A673 (cell line): ENCODE data around the gene FUCA1. TPM values are rescaled to one million over a fixed set of nuclear protein-coding genes. Genes with fewer than 3 reads are reported as not detected.
"Not testable (repeated sequence)": the region's sequence is repeated elsewhere in the genome, so short reads cannot be mapped to it uniquely, and the experiment has no call there.

ENCODE experiments used
- BruUV-seq: library from RNA; stranded (reverse); fragments of 400-500 nt; replicated peaks from 2 replicates; lab custom pipeline; 2021; lab: Mats Ljungman, UMichigan
- CTCF ChIA-PET: fragments of 300-600 bp; sonication (Branson Sonifier 250); formaldehyde crosslinking; loops from one replicate; lab custom pipeline; 2022; ENCODE audit warnings: antibody characterized with exemption; lab: Charles Lee
- POLR2A ChIA-PET: fragments of 300-600 bp; sonication (Branson Sonifier 250); formaldehyde crosslinking; loops from one replicate; lab custom pipeline; 2022; ENCODE audit warnings: antibody characterized with exemption; ENCODE audit not compliant: low non-redundant PET; lab: Charles Lee
- DNase-seq: peaks from one replicate; pipeline ENCODE4 v3.0.0-alpha.2; 2015; ENCODE audit warnings: low spot score
- H3K27ac ChIP-seq: fragments of 200-600 bp; sonication (generic); 2 replicates; pipeline ENCODE4 v1.5.1; 2016; ENCODE audit warnings: mixed run types, low read depth, mild to moderate bottlenecking, mixed read lengths, antibody characterized with exemption, low read length; ENCODE audit not compliant: poor library complexity, severe bottlenecking
- H3K27me3 ChIP-seq: fragments of 200-600 bp; sonication (generic); replicated peaks from 2 replicates; pipeline ENCODE4 v1.6.1; 2017; ENCODE audit warnings: mixed run types, low read depth, mild to moderate bottlenecking, mixed read lengths, antibody characterized with exemption, low read length; ENCODE audit not compliant: insufficient read depth, poor library complexity
- H3K36me3 ChIP-seq: fragments of 200-600 bp; sonication (generic); 2 replicates; pipeline ENCODE4 v1.6.1; 2016; ENCODE audit warnings: mixed run types, mild to moderate bottlenecking, mixed read lengths, antibody characterized with exemption, low read length; ENCODE audit not compliant: insufficient read depth, poor library complexity, severe bottlenecking
- H3K4me1 ChIP-seq: fragments of 200-600 bp; sonication (generic); 2 replicates; pipeline ENCODE4 v1.6.1; 2017; ENCODE audit warnings: mixed run types, mild to moderate bottlenecking, mixed read lengths, antibody characterized with exemption, low read length; ENCODE audit not compliant: insufficient read depth, poor library complexity, severe bottlenecking
- H3K4me3 ChIP-seq: fragments of 200-600 bp; sonication (generic); 2 replicates; pipeline ENCODE4 v1.5.1; 2016; ENCODE audit warnings: low read depth, mixed run types, mild to moderate bottlenecking, mixed read lengths, low read length; ENCODE audit not compliant: poor library complexity, severe bottlenecking
- H3K9me3 ChIP-seq: fragments of 200-600 bp; sonication (generic); 2 replicates; pipeline ENCODE4 v1.6.1; 2016; ENCODE audit warnings: mixed run types, low read depth, mild to moderate bottlenecking, mixed read lengths, antibody characterized with exemption, low read length; ENCODE audit not compliant: poor library complexity, severe bottlenecking
- EZH2 ChIP-seq: fragments of 200-600 bp; sonication (generic); IDR thresholded peaks from 2 replicates; pipeline ENCODE4 v1.6.1; 2017; ENCODE audit warnings: borderline replicate concordance, low read depth, mild to moderate bottlenecking, mixed read lengths, antibody characterized with exemption, low read length; ENCODE audit not compliant: poor library complexity, severe bottlenecking
- intact Hi-C: fragments of 100-400 bp; cut with micrococcal nuclease; formaldehyde crosslinking; loops from one replicate; pipeline ENCODE4 v1.10.0; 2022; ENCODE audit not compliant: unreplicated experiment
- total RNA-seq: library from RNA; stranded (reverse); gene quantifications from 2 replicates; pipeline ENCODE4 v1.2.3, GENCODE V29; 2021
- TF ChIP-seq, protein P1 (sequence below): fragments of 300-800, 200-600 bp; sonication (generic); conservative IDR thresholded peaks from 2 replicates; pipeline ENCODE4 v1.5.1; 2017; ENCODE audit warnings: low read depth, mild to moderate bottlenecking, antibody characterized with exemption, low read length, moderate library complexity, mixed read lengths

The FUCA1 gene
- total RNA-seq, 1 experiment from 2014 or later = 8.9 TPM

DNA sequence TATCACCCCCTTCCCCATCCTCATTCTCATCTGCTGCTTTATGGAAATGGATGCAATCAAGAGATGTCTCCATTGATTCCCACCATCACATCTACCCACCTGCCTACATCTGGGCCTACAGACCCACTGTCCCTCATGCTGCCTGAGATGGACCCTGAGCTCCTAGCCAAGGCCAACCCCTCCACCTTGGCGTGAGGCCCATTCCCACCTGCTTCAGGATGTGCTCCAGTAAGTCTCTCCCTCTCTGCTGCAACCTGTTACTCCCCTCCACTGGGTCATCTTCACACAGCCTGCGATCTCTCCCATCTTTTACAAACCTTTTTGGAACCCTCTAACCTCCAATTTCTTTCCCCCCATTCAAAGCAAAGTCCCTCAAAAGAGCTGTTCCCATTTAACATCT lies 63.1 kb downstream of the FUCA1 start:
- Histone ChIP-seq H3K27me3 (no peaks in the 10 kb centered on the region), H3K36me3 (no peaks in the 10 kb centered on the region), H3K9me3 (no peaks in the 10 kb centered on the region), H3K4me3 (no peak overlapping the region), H3K27ac (no peak overlapping the region), H3K4me1 (peaks cover 8% of the 10 kb centered on the region)
- POLR2A ChIA-PET = no interaction called here
- CTCF ChIA-PET = no interaction called here
- no TSS peak for BruUV-seq
- TF ChIP-seq EZH2 = no peak
- TF ChIP-seq, protein P1, sequence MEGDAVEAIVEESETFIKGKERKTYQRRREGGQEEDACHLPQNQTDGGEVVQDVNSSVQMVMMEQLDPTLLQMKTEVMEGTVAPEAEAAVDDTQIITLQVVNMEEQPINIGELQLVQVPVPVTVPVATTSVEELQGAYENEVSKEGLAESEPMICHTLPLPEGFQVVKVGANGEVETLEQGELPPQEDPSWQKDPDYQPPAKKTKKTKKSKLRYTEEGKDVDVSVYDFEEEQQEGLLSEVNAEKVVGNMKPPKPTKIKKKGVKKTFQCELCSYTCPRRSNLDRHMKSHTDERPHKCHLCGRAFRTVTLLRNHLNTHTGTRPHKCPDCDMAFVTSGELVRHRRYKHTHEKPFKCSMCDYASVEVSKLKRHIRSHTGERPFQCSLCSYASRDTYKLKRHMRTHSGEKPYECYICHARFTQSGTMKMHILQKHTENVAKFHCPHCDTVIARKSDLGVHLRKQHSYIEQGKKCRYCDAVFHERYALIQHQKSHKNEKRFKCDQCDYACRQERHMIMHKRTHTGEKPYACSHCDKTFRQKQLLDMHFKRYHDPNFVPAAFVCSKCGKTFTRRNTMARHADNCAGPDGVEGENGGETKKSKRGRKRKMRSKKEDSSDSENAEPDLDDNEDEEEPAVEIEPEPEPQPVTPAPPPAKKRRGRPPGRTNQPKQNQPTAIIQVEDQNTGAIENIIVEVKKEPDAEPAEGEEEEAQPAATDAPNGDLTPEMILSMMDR = no peak
- intact Hi-C loops = loop anchor here (5.0 kb wide), 1 partner anchor 112 kb away; no protein-coding TSS in a partner anchor
- DNase-seq = no peak

DNA sequence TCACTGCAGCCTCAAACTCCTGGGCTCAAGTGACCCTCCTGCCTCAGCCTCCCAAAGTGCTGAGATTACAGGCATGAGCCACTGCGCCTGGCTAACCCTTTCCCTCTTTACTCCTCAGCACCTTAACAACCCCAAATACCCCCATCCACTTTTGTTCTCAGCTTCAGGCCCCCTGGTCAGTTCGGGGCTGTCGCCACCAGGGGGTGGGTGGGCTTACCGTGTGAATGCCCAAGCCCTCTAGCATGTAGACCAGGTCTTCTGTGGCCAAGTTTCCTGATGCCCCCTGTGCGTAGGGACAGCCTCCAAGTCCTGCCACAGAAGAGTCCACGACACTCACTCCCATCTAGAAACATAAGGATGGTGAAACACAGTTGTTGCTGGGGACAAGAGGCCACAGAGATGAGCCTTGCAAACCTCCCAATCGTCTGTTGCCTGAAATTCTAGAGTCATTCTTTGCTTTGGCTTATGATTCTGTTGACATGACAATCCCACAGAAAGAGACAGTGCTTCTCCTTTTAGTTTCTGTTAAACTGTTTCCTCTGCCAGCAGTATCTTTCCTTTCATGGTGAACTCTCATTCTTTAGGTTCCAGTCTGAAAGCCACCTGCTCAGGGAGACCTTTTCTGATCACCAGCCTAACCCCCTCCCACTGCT lies 63.8 kb downstream of the FUCA1 start:
- no peaks in the 10 kb centered on the region for H3K9me3 ChIP-seq
- H3K36me3 ChIP-seq = no peaks in the 10 kb centered on the region
- BruUV-seq = no TSS peak
- no peaks in the 10 kb centered on the region for H3K27me3 ChIP-seq
- TF ChIP-seq, protein P1 = peak; percentile 39
- TF ChIP-seq EZH2 = no peak
- intact Hi-C loops = no loop called here
- POLR2A ChIA-PET = no interaction called here
- peaks cover 14% of the 10 kb centered on the region for H3K4me1 ChIP-seq
- no peak overlapping the region for H3K4me3 ChIP-seq
- DNase-seq = no peak
- CTCF ChIA-PET = no interaction called here
- no peak overlapping the region for H3K27ac ChIP-seq

DNA sequence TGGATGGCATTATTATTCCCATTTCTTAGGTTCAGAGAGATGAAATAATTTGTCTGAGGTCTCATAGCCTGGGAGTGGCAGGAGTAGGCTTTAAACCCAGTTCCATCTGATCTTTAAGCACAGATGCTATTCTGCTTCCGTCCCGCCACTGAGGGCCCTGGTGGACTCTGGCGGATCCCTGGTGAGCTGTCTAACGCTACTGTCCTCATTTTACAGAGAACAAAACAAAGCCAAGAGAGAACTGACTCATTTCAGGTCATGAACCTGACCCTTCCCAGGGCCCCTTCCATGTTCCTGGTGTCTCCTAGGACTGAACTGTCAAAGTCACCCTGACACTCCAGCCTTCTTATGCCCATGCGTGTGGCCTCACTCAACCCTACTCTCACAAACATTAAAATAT lies 64.4 kb downstream of the FUCA1 start:
- Histone ChIP-seq H3K4me3 (no peak overlapping the region), H3K27ac (no peak overlapping the region), H3K4me1 (peaks cover 18% of the 10 kb centered on the region), H3K9me3 (no peaks in the 10 kb centered on the region), H3K36me3 (no peaks in the 10 kb centered on the region), H3K27me3 (no peaks in the 10 kb centered on the region)
- POLR2A ChIA-PET = no interaction called here
- DNase-seq = no peak
- CTCF ChIA-PET = no interaction called here
- intact Hi-C loops = no loop called here
- TF ChIP-seq EZH2 = no peak
- TF ChIP-seq, protein P1 = no peak
- no TSS peak for BruUV-seq

DNA sequence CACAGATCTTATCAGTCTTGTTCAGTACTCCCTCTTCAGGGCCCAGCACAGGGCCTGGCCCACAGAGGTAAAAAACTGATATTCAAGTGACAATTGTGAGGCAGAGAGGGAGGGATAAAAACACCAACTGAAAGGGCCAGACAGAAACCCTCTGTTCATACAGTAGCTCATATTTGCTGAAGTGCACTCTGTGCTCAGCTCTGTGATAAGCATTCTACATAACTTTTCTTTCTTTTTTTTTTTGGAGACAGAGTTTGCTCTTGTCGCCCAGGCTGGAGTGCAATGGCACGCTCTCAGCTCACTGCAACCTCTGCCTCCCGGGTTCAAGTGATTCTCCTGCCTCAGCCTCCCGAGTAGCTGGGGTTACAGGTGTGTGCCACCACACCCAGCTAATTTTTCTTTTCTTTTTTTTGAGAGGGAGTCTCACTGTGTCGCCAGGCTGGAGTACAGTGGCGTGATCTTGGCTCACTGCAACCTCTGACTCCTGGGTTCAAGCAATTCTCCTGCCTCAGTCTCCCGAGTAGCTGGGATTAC lies 65.2 kb downstream of the FUCA1 start:
- H3K4me3 ChIP-seq, H3K27ac ChIP-seq, H3K27me3 ChIP-seq, BruUV-seq, H3K9me3 ChIP-seq, H3K36me3 ChIP-seq, DNase-seq, intact Hi-C loops: not testable (repeated sequence)
- peaks cover 18% of the 10 kb centered on the region for H3K4me1 ChIP-seq
- POLR2A ChIA-PET = interaction anchor here (0.6 to 0.7 kb wide), 2 partner anchors 16 to 1046 kb away, joined by 3 read pairs; no protein-coding TSS in a partner anchor
- CTCF ChIA-PET = interaction anchor here (0.5 kb wide), 1 partner anchor 59 kb away, joined by 4 read pairs; the partner anchor contains the start of gene ELOA
